H1 (cell line): Measurements from ENCODE around the gene SPEF2. TPM values are rescaled to one million over a fixed set of nuclear protein-coding genes. Genes with fewer than 3 reads are reported as not detected.

Source experiments
- CTCF ChIA-PET: fragments of 300-600 bp; sonication (Branson Sonifier 250); formaldehyde crosslinking; loops from one replicate; lab custom pipeline; 2021; ENCODE audit not compliant: partially characterized antibody; lab: Charles Lee
- POLR2A ChIA-PET: fragments of 300-600 bp; sonication (Branson Sonifier 250); formaldehyde crosslinking; loops from one replicate; lab custom pipeline; 2021; ENCODE audit warnings: inconsistent platforms; ENCODE audit not compliant: partially characterized antibody; lab: Charles Lee
- DNase-seq, 2 experiments: peaks; one replicate each; pipeline versions ENCODE4 v3.0.0 to v3.0.0-alpha.2; 2010 to 2022; ENCODE audit warnings: low spot score in 2 of 2, low read depth in 1 of 2, mixed read lengths in 1 of 2
- FAIRE-seq: peaks from 2 replicates; lab custom pipeline; 2011; peaks lifted over from hg19 to GRCh38; lab: Jason Lieb, UNC
- H2AFZ ChIP-seq: 2 replicates; pipeline ENCODE4 v1.8.1; 2012; ENCODE audit warnings: low read length, inconsistent platforms
- H2AK5ac ChIP-seq: 2 replicates; pipeline ENCODE4 v1.6.1; 2013; ENCODE audit warnings: low read depth, low read length
- H2BK120ac ChIP-seq: replicated peaks from 2 replicates; pipeline ENCODE3; 2013; ENCODE audit warnings: low read depth, low read length, inconsistent platforms
- H2BK12ac ChIP-seq: 2 replicates; pipeline ENCODE4 v1.6.1; 2013; ENCODE audit warnings: low read depth, low read length
- H2BK15ac ChIP-seq: 2 replicates; pipeline ENCODE4 v1.6.1; 2013; ENCODE audit warnings: low read length
- H2BK20ac ChIP-seq: 2 replicates; pipeline ENCODE4 v1.6.1; 2013; ENCODE audit warnings: low read length
- H2BK5ac ChIP-seq: 2 replicates; pipeline ENCODE4 v1.6.1; 2013; ENCODE audit warnings: low read depth, low read length
- H3K14ac ChIP-seq: 2 replicates; pipeline ENCODE4 v1.6.1; 2013; ENCODE audit warnings: inconsistent platforms; ENCODE audit not compliant: insufficient read length
- H3K18ac ChIP-seq: 2 replicates; pipeline ENCODE4 v1.6.1; 2013; ENCODE audit warnings: low read length; ENCODE audit errors: extremely low read depth
- H3K23ac ChIP-seq: 2 replicates; pipeline ENCODE4 v1.6.1; 2013; ENCODE audit warnings: inconsistent platforms; ENCODE audit not compliant: insufficient read length
- H3K23me2 ChIP-seq: 2 replicates; pipeline ENCODE4 v1.6.1; 2013; ENCODE audit warnings: low read depth, low read length
- H3K27ac ChIP-seq: 2 replicates; pipeline ENCODE4 v1.6.1; 2011; ENCODE audit warnings: low read depth, low read length, inconsistent platforms
- H3K27me3 ChIP-seq, 4 experiments: replicated peaks in 1 of 4; 1 replicate in 1 of 4; 2 replicates in 3 of 4; pipeline versions ENCODE4 v1.6.1 to v1.8.1; 2011 to 2013; ENCODE audit warnings: low read length in 3 of 4, mild to moderate bottlenecking in 3 of 4, inconsistent platforms in 2 of 4, mixed read lengths in 2 of 4, moderate library complexity in 1 of 4; ENCODE audit not compliant: control insufficient read depth in 3 of 4, insufficient read depth in 3 of 4; ENCODE audit errors: extremely low read depth in 1 of 4
- H3K36me3 ChIP-seq, 4 experiments: 2 replicates each; pipeline versions ENCODE4 v1.6.1 to v1.8.1; 2011 to 2013; ENCODE audit warnings: mild to moderate bottlenecking in 4 of 4, low read length in 3 of 4, moderate library complexity in 2 of 4, control low read depth in 1 of 4, inconsistent platforms in 1 of 4; ENCODE audit not compliant: insufficient read depth in 4 of 4, control insufficient read depth in 2 of 4
- H3K4ac ChIP-seq: replicated peaks from 2 replicates; pipeline ENCODE3; 2013; ENCODE audit warnings: low read length, low read depth, mixed read lengths, inconsistent platforms; ENCODE audit not compliant: insufficient read length
- H3K4me1 ChIP-seq, 4 experiments: replicated peaks in 1 of 4; 1 replicate in 1 of 4; 2 replicates in 3 of 4; pipeline versions ENCODE4 v1.6.1 to v1.8.1; 2011 to 2013; ENCODE audit warnings: low read length in 3 of 4, inconsistent platforms in 2 of 4, mixed read lengths in 1 of 4; ENCODE audit not compliant: insufficient read depth in 4 of 4, control insufficient read depth in 3 of 4
- H3K4me2 ChIP-seq, 2 experiments: 2 replicates each; pipeline versions ENCODE4 v1.6.1 to v1.8.1; 2011 to 2013; ENCODE audit warnings: low read depth in 2 of 2, low read length in 2 of 2, control low read depth in 1 of 2, inconsistent platforms in 1 of 2, mild to moderate bottlenecking in 1 of 2; ENCODE audit not compliant: insufficient read depth in 1 of 2
- H3K4me3 ChIP-seq, 4 experiments: fragments of 200-600, 300-600 bp in 1 of 4; sonication (generic), shearing (Covaris generic), sonication (Bioruptor Twin) in 1 of 4; 2 replicates each; pipeline versions ENCODE4 v1.5.1 to v1.8.1; 2011 to 2016; ENCODE audit warnings: low read length in 4 of 4, low read depth in 3 of 4, control low read depth in 2 of 4, inconsistent platforms in 2 of 4, mild to moderate bottlenecking in 2 of 4, mixed read lengths in 1 of 4, moderate library complexity in 1 of 4; ENCODE audit not compliant: insufficient read depth in 2 of 4; ENCODE audit errors: extremely low read depth in 1 of 4
- H3K56ac ChIP-seq: replicated peaks from 2 replicates; pipeline ENCODE3; 2013; ENCODE audit warnings: low read depth, mild to moderate bottlenecking, mixed read lengths, low read length, inconsistent platforms; ENCODE audit not compliant: insufficient read length
- H3K79me1 ChIP-seq: 2 replicates; pipeline ENCODE4 v1.6.1; 2013; ENCODE audit warnings: low read depth, low read length, control low read depth
- H3K79me2 ChIP-seq, 2 experiments: 2 replicates each; pipeline versions ENCODE4 v1.6.1 to v1.8.1; 2012 to 2013; ENCODE audit warnings: low read length in 2 of 2, mild to moderate bottlenecking in 2 of 2, inconsistent platforms in 1 of 2; ENCODE audit not compliant: insufficient read depth in 2 of 2, control insufficient read depth in 1 of 2
- H3K9ac ChIP-seq, 4 experiments: replicated peaks in 1 of 4; 1 replicate in 1 of 4; 2 replicates in 3 of 4; pipeline versions ENCODE4 v1.6.1 to v1.8.1; 2011 to 2013; ENCODE audit warnings: low read depth in 3 of 4, low read length in 3 of 4, control low read depth in 2 of 4, mild to moderate bottlenecking in 2 of 4, moderate library complexity in 2 of 4, inconsistent platforms in 1 of 4; ENCODE audit errors: extremely low read depth in 1 of 4
- H3K9me3 ChIP-seq, 2 experiments: 2 replicates each; pipeline versions ENCODE4 v1.6.1 to v1.8.1; 2012 to 2013; ENCODE audit warnings: mild to moderate bottlenecking in 2 of 2, moderate library complexity in 2 of 2, control low read depth in 1 of 2, inconsistent platforms in 1 of 2, low read depth in 1 of 2, low read length in 1 of 2, mixed read lengths in 1 of 2; ENCODE audit not compliant: insufficient read depth in 2 of 2
- H4K20me1 ChIP-seq, 2 experiments: replicated peaks in 1 of 2; 2 replicates each; pipeline versions ENCODE3 to v1.8.1; 2011 to 2013; ENCODE audit warnings: inconsistent platforms in 2 of 2, low read length in 2 of 2, mild to moderate bottlenecking in 1 of 2; ENCODE audit not compliant: insufficient read depth in 2 of 2, control insufficient read depth in 1 of 2
- H4K5ac ChIP-seq: 2 replicates; pipeline ENCODE4 v1.6.1; 2013; ENCODE audit warnings: low read length, low read depth, mixed read lengths, inconsistent platforms; ENCODE audit not compliant: insufficient read length
- H4K8ac ChIP-seq: 2 replicates; pipeline ENCODE4 v1.8.0; 2013; ENCODE audit warnings: mild to moderate bottlenecking, moderate library complexity, low read length, inconsistent platforms; ENCODE audit not compliant: insufficient read depth; ENCODE audit errors: extremely low read depth
- H4K91ac ChIP-seq: replicated peaks from 2 replicates; pipeline ENCODE3; 2013; ENCODE audit warnings: low read length, mixed read lengths, inconsistent platforms; ENCODE audit not compliant: insufficient read length
- MAFK ChIP-seq: IDR thresholded peaks from 2 replicates; pipeline ENCODE4 v1.6.1; 2012; ENCODE audit warnings: low read depth, mild to moderate bottlenecking, improper control_type of control experiment, low read length
- WGBS, 2 experiments: shearing (Covaris generic) in 1 of 2; methylation state at CpG; one replicate each; pipeline versions ENCODE4 v1.1.6 to v1.1.7; 2013 to 2015; ENCODE audit warnings: low lambda C conversion rate in 2 of 2, mixed read lengths in 2 of 2, inconsistent platforms in 1 of 2, low coverage in 1 of 2, missing lambda C conversion rate in 1 of 2; ENCODE audit not compliant: insufficient replicate concordance in 2 of 2, insufficient coverage in 1 of 2, insufficient read length in 1 of 2; ENCODE audit errors: extremely low coverage in 1 of 2, missing lambda C conversion rate in 1 of 2; 5-methylcytosine and 5-hydroxymethylcytosine counted together
- polyA plus RNA-seq, 7 experiments: library from polyadenylated mRNA; depleted of rRNA in 3 of 7; stranded (reverse) in 5 of 7; unstranded in 2 of 7; fragments of >200 nt in 5 of 7; fragments of 200-250 nt in 2 of 7; gene quantifications; 1 replicate in 5 of 7; 2 replicates in 1 of 7; 4 replicates in 1 of 7; pipeline versions ENCODE4 v1.2.1 to v1.2.3, GENCODE V29; 2011 to 2013; ENCODE audit warnings: missing spikeins in 2 of 7, mixed read lengths in 2 of 7
- total RNA-seq: library from RNA; stranded (reverse); fragmentation: NEBNext Ultra II Directional; extraction: Animal tissue kit (Norgen Biotek cat#: 25700); gene quantifications from 2 replicates; pipeline ENCODE4 v1.2.1, GENCODE V29; 2021

The SPEF2 gene
- total and polyA plus RNA-seq, 2 of the 8 experiments (the other 6 are each of a cell fraction or from before 2014, with no cell fraction given), result 0.14 to 0.73 TPM

- ChIA-PET POLR2A (no interaction called here), CTCF (interaction anchor here (2.0 kb wide), 1 partner anchor 10 kb away, joined by 5 read pairs; no protein-coding TSS in a partner anchor)
- no peak overlapping the region for H3K14ac ChIP-seq
- H3K18ac ChIP-seq, result no peak overlapping the region
- no peak overlapping the region for H3K27ac ChIP-seq
- H2AFZ ChIP-seq, result no peak overlapping the region
- H3K4me2 ChIP-seq, result no peak overlapping the region
- H2BK15ac ChIP-seq, result no peak overlapping the region
- no peaks in the 10 kb centered on the region for H3K27me3 ChIP-seq
- H3K23me2 ChIP-seq, result peaks cover 4% of the 10 kb centered on the region; the same call in 1 of the 2 replicates
- H3K23ac ChIP-seq, result no peak overlapping the region
- no peak overlapping the region for H3K4ac ChIP-seq
- no peak for FAIRE-seq
- no peak overlapping the region for H2BK120ac ChIP-seq
- no peak overlapping the region for H3K9ac ChIP-seq
- H4K8ac ChIP-seq, result no peak overlapping the region
- H3K79me1 ChIP-seq, result no peaks in the 10 kb centered on the region
- H3K36me3 ChIP-seq, result no peaks in the 10 kb centered on the region
- no peaks in the 10 kb centered on the region for H3K4me1 ChIP-seq
- H3K56ac ChIP-seq, result no peak overlapping the region
- no peak for DNase-seq
- TF ChIP-seq MAFK, result no peak
- H3K4me3 ChIP-seq, result no peak overlapping the region
- peaks cover 0 to 4% of the 10 kb centered on the region in 2 experiments for H4K20me1 ChIP-seq
- H4K91ac ChIP-seq, result no peak overlapping the region
- H2AK5ac ChIP-seq, result no peak overlapping the region
- no peak overlapping the region for H2BK12ac ChIP-seq
- WGBS, 2 experiments, result 96% methylated on average over 1 of the region's 1 CpG; no CpG with 5 or more reads in 1 of the 2 experiments
- H2BK5ac ChIP-seq, result no peak overlapping the region
- H4K5ac ChIP-seq, result no peak overlapping the region
- H3K9me3 ChIP-seq, result no peaks in the 10 kb centered on the region
- H3K79me2 ChIP-seq, result no peaks in the 10 kb centered on the region
- H2BK20ac ChIP-seq, result no peak overlapping the region
These were observed 90.0 kb downstream of the SPEF2 start for GRCh38 chr5:35707659-35708058.
